GM23338 (cell line): Measurements from ENCODE around the gene MEI4.

Source experiments
- CREB1 ChIP-seq: fragments of 250-450 bp; sonication (Bioruptor Pico); IDR thresholded peaks from 2 replicates; pipeline ENCODE4 v1.5.0; 2020; ENCODE audit warnings: low read depth, mild to moderate bottlenecking, moderate library complexity
- ETS1 ChIP-seq: IDR thresholded peaks from 2 replicates; pipeline ENCODE4 v1.6.1; 2016; ENCODE audit warnings: antibody characterized with exemption
- EZH2 ChIP-seq: fragments of 200-600 bp; sonication (generic); IDR thresholded peaks from one replicate; pipeline ENCODE4 v1.8.0; 2017; ENCODE audit warnings: antibody characterized with exemption, mild to moderate bottlenecking, low read depth; ENCODE audit not compliant: unreplicated experiment
- EZH2phosphoT487 ChIP-seq: fragments of 200-600 bp; sonication (generic); IDR thresholded peaks from one replicate; pipeline ENCODE4 v1.8.1; 2018; ENCODE audit warnings: antibody characterized with exemption; ENCODE audit not compliant: unreplicated experiment
- JUNB ChIP-seq: IDR thresholded peaks from one replicate; pipeline ENCODE4 v1.6.1; 2016; ENCODE audit warnings: antibody characterized with exemption; ENCODE audit not compliant: unreplicated experiment
- NANOG ChIP-seq: IDR thresholded peaks from 2 replicates; pipeline ENCODE4 v1.6.1; 2016; ENCODE audit warnings: antibody characterized with exemption, borderline replicate concordance
- POLR2AphosphoS5 ChIP-seq: IDR thresholded peaks from 2 replicates; pipeline ENCODE4 v1.6.1; 2016; ENCODE audit warnings: antibody characterized with exemption, low read depth
- REST ChIP-seq: IDR thresholded peaks from one replicate; pipeline ENCODE4 v1.6.1; 2018; ENCODE audit warnings: antibody characterized with exemption; ENCODE audit not compliant: unreplicated experiment
- STAT1 ChIP-seq: IDR thresholded peaks from one replicate; pipeline ENCODE4 v1.6.1; 2016; ENCODE audit warnings: antibody characterized with exemption; ENCODE audit not compliant: unreplicated experiment
- ZNF331 ChIP-seq: fragments of 250-450 bp; sonication (Bioruptor Pico); IDR thresholded peaks from 2 replicates; pipeline ENCODE4 v1.5.0; 2020; ENCODE audit warnings: low read depth, mild to moderate bottlenecking, moderate library complexity
- TF ChIP-seq, protein P1 (sequence below), 2 experiments: fragments of 200-600 bp in 1 of 2; sonication (generic) in 1 of 2; conservative IDR thresholded peaks; 2 replicates each; pipeline versions ENCODE4 v1.5.1 to v1.6.1; 2016 to 2017; ENCODE audit warnings: antibody characterized with exemption in 2 of 2, low read depth in 2 of 2, mild to moderate bottlenecking in 2 of 2, moderate library complexity in 1 of 2
- TF ChIP-seq, protein P2 (sequence below): fragments of 250-450 bp; sonication (Bioruptor Pico); IDR thresholded peaks from 2 replicates; pipeline ENCODE4 v1.5.0; 2020; ENCODE audit warnings: mild to moderate bottlenecking, moderate library complexity

DNA sequence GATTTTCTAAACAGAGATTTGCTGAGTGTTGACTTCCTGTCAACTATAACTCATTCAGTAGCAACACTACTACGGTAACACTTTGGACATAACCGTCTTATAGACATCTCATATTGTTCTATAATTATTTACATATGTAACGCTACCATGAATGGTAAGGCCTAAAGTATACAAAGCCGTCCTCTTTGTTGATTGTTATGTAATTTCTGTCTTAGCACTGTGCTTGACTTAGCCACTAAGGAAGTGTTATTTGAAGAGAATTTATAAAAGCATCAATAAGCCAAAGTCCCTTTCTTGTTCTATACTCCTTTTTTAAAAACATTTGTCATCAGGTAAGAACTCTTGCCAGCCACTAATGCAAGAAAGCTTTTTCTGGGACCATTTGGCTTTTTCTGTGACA, 240.6 kb downstream of the MEI4 start:
- TF ChIP-seq, protein P1, sequence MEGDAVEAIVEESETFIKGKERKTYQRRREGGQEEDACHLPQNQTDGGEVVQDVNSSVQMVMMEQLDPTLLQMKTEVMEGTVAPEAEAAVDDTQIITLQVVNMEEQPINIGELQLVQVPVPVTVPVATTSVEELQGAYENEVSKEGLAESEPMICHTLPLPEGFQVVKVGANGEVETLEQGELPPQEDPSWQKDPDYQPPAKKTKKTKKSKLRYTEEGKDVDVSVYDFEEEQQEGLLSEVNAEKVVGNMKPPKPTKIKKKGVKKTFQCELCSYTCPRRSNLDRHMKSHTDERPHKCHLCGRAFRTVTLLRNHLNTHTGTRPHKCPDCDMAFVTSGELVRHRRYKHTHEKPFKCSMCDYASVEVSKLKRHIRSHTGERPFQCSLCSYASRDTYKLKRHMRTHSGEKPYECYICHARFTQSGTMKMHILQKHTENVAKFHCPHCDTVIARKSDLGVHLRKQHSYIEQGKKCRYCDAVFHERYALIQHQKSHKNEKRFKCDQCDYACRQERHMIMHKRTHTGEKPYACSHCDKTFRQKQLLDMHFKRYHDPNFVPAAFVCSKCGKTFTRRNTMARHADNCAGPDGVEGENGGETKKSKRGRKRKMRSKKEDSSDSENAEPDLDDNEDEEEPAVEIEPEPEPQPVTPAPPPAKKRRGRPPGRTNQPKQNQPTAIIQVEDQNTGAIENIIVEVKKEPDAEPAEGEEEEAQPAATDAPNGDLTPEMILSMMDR (conservative IDR thresholded peaks at IDR 0.05; ENCODE audit: low read depth in 2 of 2) = no peak
- TF ChIP-seq EZH2 (no peak), POLR2AphosphoS5 (no peak), EZH2phosphoT487 (no peak), ETS1 (no peak), CREB1 (CRISPR knock-in tag) (no peak), REST (no peak), NANOG (no peak), JUNB (no peak), ZNF331 (no peak), STAT1 (no peak)
- TF ChIP-seq, protein P2, sequence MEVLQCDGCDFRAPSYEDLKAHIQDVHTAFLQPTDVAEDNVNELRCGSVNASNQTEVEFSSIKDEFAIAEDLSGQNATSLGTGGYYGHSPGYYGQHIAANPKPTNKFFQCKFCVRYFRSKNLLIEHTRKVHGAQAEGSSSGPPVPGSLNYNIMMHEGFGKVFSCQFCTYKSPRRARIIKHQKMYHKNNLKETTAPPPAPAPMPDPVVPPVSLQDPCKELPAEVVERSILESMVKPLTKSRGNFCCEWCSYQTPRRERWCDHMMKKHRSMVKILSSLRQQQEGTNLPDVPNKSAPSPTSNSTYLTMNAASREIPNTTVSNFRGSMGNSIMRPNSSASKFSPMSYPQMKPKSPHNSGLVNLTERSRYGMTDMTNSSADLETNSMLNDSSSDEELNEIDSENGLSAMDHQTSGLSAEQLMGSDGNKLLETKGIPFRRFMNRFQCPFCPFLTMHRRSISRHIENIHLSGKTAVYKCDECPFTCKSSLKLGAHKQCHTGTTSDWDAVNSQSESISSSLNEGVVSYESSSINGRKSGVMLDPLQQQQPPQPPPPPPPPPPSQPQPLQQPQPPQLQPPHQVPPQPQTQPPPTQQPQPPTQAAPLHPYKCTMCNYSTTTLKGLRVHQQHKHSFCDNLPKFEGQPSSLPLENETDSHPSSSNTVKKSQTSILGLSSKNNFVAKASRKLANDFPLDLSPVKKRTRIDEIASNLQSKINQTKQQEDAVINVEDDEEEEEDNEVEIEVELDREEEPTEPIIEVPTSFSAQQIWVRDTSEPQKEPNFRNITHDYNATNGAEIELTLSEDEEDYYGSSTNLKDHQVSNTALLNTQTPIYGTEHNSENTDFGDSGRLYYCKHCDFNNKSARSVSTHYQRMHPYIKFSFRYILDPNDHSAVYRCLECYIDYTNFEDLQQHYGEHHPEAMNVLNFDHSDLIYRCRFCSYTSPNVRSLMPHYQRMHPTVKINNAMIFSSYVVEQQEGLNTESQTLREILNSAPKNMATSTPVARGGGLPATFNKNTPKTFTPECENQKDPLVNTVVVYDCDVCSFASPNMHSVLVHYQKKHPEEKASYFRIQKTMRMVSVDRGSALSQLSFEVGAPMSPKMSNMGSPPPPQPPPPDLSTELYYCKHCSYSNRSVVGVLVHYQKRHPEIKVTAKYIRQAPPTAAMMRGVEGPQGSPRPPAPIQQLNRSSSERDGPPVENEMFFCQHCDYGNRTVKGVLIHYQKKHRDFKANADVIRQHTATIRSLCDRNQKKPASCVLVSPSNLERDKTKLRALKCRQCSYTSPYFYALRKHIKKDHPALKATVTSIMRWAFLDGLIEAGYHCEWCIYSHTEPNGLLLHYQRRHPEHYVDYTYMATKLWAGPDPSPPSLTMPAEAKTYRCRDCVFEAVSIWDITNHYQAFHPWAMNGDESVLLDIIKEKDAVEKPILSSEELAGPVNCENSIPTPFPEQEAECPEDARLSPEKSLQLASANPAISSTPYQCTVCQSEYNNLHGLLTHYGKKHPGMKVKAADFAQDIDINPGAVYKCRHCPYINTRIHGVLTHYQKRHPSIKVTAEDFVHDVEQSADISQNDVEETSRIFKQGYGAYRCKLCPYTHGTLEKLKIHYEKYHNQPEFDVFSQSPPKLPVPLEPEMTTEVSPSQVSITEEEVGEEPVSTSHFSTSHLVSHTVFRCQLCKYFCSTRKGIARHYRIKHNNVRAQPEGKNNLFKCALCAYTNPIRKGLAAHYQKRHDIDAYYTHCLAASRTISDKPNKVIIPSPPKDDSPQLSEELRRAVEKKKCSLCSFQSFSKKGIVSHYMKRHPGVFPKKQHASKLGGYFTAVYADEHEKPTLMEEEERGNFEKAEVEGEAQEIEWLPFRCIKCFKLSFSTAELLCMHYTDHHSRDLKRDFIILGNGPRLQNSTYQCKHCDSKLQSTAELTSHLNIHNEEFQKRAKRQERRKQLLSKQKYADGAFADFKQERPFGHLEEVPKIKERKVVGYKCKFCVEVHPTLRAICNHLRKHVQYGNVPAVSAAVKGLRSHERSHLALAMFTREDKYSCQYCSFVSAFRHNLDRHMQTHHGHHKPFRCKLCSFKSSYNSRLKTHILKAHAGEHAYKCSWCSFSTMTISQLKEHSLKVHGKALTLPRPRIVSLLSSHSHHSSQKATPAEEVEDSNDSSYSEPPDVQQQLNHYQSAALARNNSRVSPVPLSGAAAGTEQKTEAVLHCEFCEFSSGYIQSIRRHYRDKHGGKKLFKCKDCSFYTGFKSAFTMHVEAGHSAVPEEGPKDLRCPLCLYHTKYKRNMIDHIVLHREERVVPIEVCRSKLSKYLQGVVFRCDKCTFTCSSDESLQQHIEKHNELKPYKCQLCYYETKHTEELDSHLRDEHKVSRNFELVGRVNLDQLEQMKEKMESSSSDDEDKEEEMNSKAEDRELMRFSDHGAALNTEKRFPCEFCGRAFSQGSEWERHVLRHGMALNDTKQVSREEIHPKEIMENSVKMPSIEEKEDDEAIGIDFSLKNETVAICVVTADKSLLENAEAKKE (CRISPR knock-in tag) = no peak
